ENCODE results near the gene JAM2.

The JAM2 gene

GRCh38 chr21:25649146-25649545, 10.1 kb downstream of the JAM2 start:
- no peak for TF ChIP-seq CTCF (conservative IDR thresholded peaks at IDR 0.05)
- no peak overlapping the region for H3K27ac ChIP-seq

- H3K27ac ChIP-seq, result no peak overlapping the region
- no peak for TF ChIP-seq CTCF (conservative IDR thresholded peaks at IDR 0.05)
Measured at GRCh38 chr21:25656412-25656811, 17.4 kb downstream of the JAM2 start.

- no peak for TF ChIP-seq CTCF (conservative IDR thresholded peaks at IDR 0.05)
- no peak overlapping the region for H3K27ac ChIP-seq
Measured at GRCh38 chr21:25657140-25657539, 18.1 kb downstream of the JAM2 start.

- no peak for TF ChIP-seq CTCF (conservative IDR thresholded peaks at IDR 0.05)
- no peak overlapping the region for H3K27ac ChIP-seq
Measured at GRCh38 chr21:25658427-25659035, 19.5 kb downstream of the JAM2 start.

- no peak for TF ChIP-seq CTCF (conservative IDR thresholded peaks at IDR 0.05)
- no peak overlapping the region for H3K27ac ChIP-seq
Measured at GRCh38 chr21:25660233-25660632, 21.2 kb downstream of the JAM2 start.

- no peak for TF ChIP-seq CTCF (conservative IDR thresholded peaks at IDR 0.05)
- no peak overlapping the region for H3K27ac ChIP-seq
Measured at GRCh38 chr21:25664491-25664931, 25.5 kb downstream of the JAM2 start.

GRCh38 chr21:25670726-25671125, 31.7 kb downstream of the JAM2 start:
- H3K27ac ChIP-seq, result no peak overlapping the region
- TF ChIP-seq CTCF (conservative IDR thresholded peaks at IDR 0.05), result no peak
